Measurements from ENCODE around the gene TRPM4. TPM values are rescaled to one million over a fixed set of nuclear protein-coding genes. Genes with fewer than 3 reads are reported as not detected.
A peak's percentile ranks its signal among the peaks of the same experiment; 100 is the strongest.

TRPM4 gene
- total RNA-seq, 1 donor from 2014 or later: 3.1 TPM

- H3K4me1 ChIP-seq: no peaks in the 10 kb centered on the region
- H3K36me3 Mint-ChIP-seq: peaks cover 19% of the 10 kb centered on the region
Measured at GRCh38 chr19:49182848-49183375, 25.3 kb downstream of the TRPM4 start.

GRCh38 chr19:49186108-49186507 lies 28.5 kb downstream of the TRPM4 start:
- Histone ChIP-seq H3K4me3 (no peak overlapping the region), H3K27ac (no peak overlapping the region), H3K9ac (no peak overlapping the region), H4K20me1 (ENCODE audit: low read depth) (no peaks in the 10 kb centered on the region), H3K9me3 (ENCODE audit: low read depth) (no peaks in the 10 kb centered on the region), H3K79me2 (ENCODE audit: low read depth) (no peaks in the 10 kb centered on the region), H3K27me3 (no peaks in the 10 kb centered on the region), H3K4me1 (no peaks in the 10 kb centered on the region), H2AFZ (replicated peaks) (no peak overlapping the region), H3K4me2 (no peak overlapping the region), H3F3A (ENCODE audit: low read depth) (no peaks in the 10 kb centered on the region), H3K36me3 (no peaks in the 10 kb centered on the region)
- Mint-ChIP-seq H3K27me3 (ENCODE audit: insufficient read depth, low read depth) (peaks cover 6% of the 10 kb centered on the region), H3K9me3 (peaks cover 13% of the 10 kb centered on the region), H3K36me3 (peaks cover 36% of the 10 kb centered on the region), H3K27ac (no peak overlapping the region), H3K4me3 (no peak overlapping the region), H3K4me1 (no peaks in the 10 kb centered on the region)
- no peak for TF ChIP-seq EZH2 (IDR thresholded peaks at IDR 0.05)
- no peak for DNase-seq (ENCODE audit: low spot score)

More at GRCh38 chr19:49182848-49183375, 25.3 kb downstream of the TRPM4 start:
- no peaks in the 10 kb centered on the region for H3K4me1 Mint-ChIP-seq
- H3K4me2 ChIP-seq: no peak overlapping the region
- peaks cover 13% of the 10 kb centered on the region for H3K9me3 Mint-ChIP-seq
- H2AFZ ChIP-seq (replicated peaks): no peak overlapping the region
- H3K27me3 Mint-ChIP-seq (ENCODE audit: insufficient read depth, low read depth): peaks cover 4% of the 10 kb centered on the region
- no peaks in the 10 kb centered on the region for H3K27me3 ChIP-seq
- no peak overlapping the region for H3K4me3 Mint-ChIP-seq
- H3K9ac ChIP-seq: no peak overlapping the region
- no peak for DNase-seq (ENCODE audit: low spot score)
- H3K27ac ChIP-seq: no peak overlapping the region
- no peaks in the 10 kb centered on the region for H3K9me3 ChIP-seq (ENCODE audit: low read depth)
- no peaks in the 10 kb centered on the region for H3K79me2 ChIP-seq (ENCODE audit: low read depth)
- no peaks in the 10 kb centered on the region for H3F3A ChIP-seq (ENCODE audit: low read depth)
- no peaks in the 10 kb centered on the region for H4K20me1 ChIP-seq (ENCODE audit: low read depth)
- H3K36me3 ChIP-seq: no peaks in the 10 kb centered on the region
- TF ChIP-seq CTCF (IDR thresholded peaks at IDR 0.05): no peak
- TF ChIP-seq EZH2 (IDR thresholded peaks at IDR 0.05): no peak
- no peak for TF ChIP-seq EZH2phosphoT487 (IDR thresholded peaks at IDR 0.05)
- H3K4me3 ChIP-seq: no peak overlapping the region
- H3K27ac Mint-ChIP-seq: no peak overlapping the region

GRCh38 chr19:49188626-49189200 lies 31.1 kb downstream of the TRPM4 start:
- peaks cover 22% of the 10 kb centered on the region for H3K36me3 Mint-ChIP-seq
- H3K36me3 ChIP-seq: no peaks in the 10 kb centered on the region

More at GRCh38 chr19:49188626-49189200, 31.1 kb downstream of the TRPM4 start:
- peaks cover 4% of the 10 kb centered on the region for H3K9me3 Mint-ChIP-seq
- peak overlapping the region; percentile 41 for H3K4me3 Mint-ChIP-seq
- H3K27me3 ChIP-seq: no peaks in the 10 kb centered on the region
- no peaks in the 10 kb centered on the region for H3K4me1 ChIP-seq
- no peaks in the 10 kb centered on the region for H3K4me1 Mint-ChIP-seq
- no peak overlapping the region for H2AFZ ChIP-seq (replicated peaks)
- no peaks in the 10 kb centered on the region for H4K20me1 ChIP-seq (ENCODE audit: low read depth)
- H3K4me3 ChIP-seq: no peak overlapping the region
- peaks cover 2% of the 10 kb centered on the region for H3K27me3 Mint-ChIP-seq (ENCODE audit: insufficient read depth, low read depth)
- no peak overlapping the region for H3K27ac ChIP-seq
- DNase-seq (ENCODE audit: low spot score): no peak
- no peak overlapping the region for H3K4me2 ChIP-seq
- H3K79me2 ChIP-seq (ENCODE audit: low read depth): no peaks in the 10 kb centered on the region
- no peak overlapping the region for H3K9ac ChIP-seq
- TF ChIP-seq CTCF (IDR thresholded peaks at IDR 0.05) (no peak), EZH2 (IDR thresholded peaks at IDR 0.05) (no peak), EZH2phosphoT487 (IDR thresholded peaks at IDR 0.05) (no peak)
- no peaks in the 10 kb centered on the region for H3K9me3 ChIP-seq (ENCODE audit: low read depth)
- no peaks in the 10 kb centered on the region for H3F3A ChIP-seq (ENCODE audit: low read depth)
- no peak overlapping the region for H3K27ac Mint-ChIP-seq
